Colon (tissue), 2 donors: ENCODE data around the gene DENND10.
"Not testable (repeated sequence)": the region's sequence is repeated elsewhere in the genome, so short reads cannot be mapped to it uniquely, and the experiment has no call there.

Experiments used
- FAIRE-seq: peaks from 2 replicates; lab custom pipeline; 2012; peaks lifted over from hg19 to GRCh38; lab: Jason Lieb, UNC
- donor health status: control.
- donor health status: control.

DENND10 gene, protein sequence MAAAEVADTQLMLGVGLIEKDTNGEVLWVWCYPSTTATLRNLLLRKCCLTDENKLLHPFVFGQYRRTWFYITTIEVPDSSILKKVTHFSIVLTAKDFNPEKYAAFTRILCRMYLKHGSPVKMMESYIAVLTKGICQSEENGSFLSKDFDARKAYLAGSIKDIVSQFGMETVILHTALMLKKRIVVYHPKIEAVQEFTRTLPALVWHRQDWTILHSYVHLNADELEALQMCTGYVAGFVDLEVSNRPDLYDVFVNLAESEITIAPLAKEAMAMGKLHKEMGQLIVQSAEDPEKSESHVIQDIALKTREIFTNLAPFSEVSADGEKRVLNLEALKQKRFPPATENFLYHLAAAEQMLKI

GRCh38 chr10:119103903-119104653 lies at the start of gene DENND10:
DENND10 (plus strand) TSS chr10:119104113; CDS start chr10:119104143, 30 bp downstream.
- no peak for FAIRE-seq

GRCh38 chr10:119055472-119055871 lies 48.4 kb upstream of the DENND10 start:
- FAIRE-seq = no peak

- FAIRE-seq = no peak
Measured at GRCh38 chr10:119058010-119058409, 45.9 kb upstream of the DENND10 start.

- no peak for FAIRE-seq
Measured at GRCh38 chr10:119059557-119059956, 44.4 kb upstream of the DENND10 start.

GRCh38 chr10:119060107-119060506 lies 43.8 kb upstream of the DENND10 start:
- no peak for FAIRE-seq

DNA sequence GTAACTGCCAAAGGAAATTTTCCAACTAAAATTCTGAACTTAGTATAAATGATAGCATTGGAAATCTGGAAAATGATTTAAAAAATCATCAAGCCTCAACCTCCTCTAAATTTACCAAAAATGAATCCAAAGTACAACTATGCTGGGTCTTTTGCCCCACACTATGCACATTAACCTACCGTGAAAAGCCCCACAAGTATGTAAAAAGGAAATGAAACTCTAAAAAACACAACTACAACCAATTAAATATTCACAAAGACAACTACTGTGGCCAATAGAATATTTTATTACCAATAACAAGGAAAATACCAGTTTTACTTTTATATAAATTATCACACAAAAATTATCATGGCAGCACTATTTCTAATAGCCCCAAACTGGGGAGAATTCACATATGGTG lies 42.6 kb upstream of the DENND10 start:
- FAIRE-seq = no peak

DNA sequence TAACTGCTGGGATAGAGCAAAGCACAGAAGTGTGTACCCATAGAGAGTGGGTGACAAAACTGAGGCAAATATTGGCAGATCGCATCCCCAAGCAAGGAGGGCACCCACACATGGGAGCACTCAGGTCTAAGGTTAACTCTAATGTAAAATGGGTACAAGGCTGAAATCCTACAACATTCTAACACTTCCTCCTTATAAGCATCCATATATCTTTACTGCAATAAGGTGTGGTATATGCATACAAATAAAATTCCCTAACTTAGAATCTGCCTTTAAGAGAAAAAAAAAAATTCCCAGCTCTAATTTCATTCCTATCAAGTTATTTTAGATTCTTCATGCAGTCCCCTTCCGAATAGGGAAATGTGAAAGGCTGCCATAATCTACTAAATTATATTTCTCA lies 42.0 kb upstream of the DENND10 start:
- FAIRE-seq = no peak

GRCh38 chr10:119070395-119071165 lies 33.3 kb upstream of the DENND10 start:
- FAIRE-seq = no peak

- no peak for FAIRE-seq
Measured at GRCh38 chr10:119073584-119073983, 30.3 kb upstream of the DENND10 start.

- FAIRE-seq = no peak
Measured at GRCh38 chr10:119078422-119079179, 25.3 kb upstream of the DENND10 start.

DNA sequence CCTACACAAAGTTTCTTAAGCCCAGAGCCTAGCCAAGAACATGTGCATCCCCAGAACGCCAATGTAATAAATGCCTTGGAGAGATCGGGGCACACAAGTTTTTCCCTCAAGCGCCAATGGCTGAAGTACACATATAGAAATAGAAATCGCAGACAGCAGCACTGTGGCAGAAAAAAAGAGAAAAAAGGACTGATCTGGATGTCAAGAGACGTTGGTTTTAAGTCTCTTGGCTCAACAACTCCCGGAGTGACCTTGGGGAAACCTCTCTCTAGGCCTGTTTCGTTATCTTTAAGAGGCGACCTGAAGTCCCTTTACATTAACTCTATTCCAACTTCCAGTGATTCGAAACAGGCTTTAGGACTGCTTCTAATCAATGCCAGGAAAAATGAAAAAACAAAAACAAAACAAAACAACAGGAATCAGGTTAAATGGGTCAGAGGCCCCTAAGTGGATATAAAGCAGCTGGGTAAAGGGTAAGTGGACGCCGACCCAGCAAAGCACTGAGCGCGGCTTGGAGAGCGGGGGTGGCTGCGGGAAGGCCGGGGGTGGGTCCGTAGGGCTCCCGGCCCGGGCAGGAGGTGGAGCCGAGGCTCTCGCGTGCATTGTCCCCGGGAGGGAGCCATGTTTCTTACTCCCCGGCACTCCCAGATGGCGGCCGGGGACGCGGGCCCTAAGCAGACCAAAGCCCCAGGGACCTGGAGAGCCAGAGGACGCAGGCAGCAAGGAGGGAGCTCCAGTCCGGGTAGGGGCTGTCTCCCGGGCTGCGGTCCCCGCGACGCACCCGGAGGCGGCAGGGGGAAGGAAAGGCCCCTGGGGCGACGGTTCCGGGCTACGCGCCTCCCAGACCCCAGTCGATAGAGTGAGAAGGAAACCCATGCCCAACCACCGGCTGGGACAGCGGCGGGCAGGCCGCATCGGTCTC lies 24.1 kb upstream of the DENND10 start:
- FAIRE-seq = no peak

GRCh38 chr10:119080521-119081259 lies 23.2 kb upstream of the DENND10 start, which contains the start of gene EIF3A:
EIF3A (minus strand) TSS chr10:119080817; CDS start chr10:119080676, 141 bp downstream.
- FAIRE-seq = no peak

GRCh38 chr10:119084896-119085295 lies 19.0 kb upstream of the DENND10 start:
- no peak for FAIRE-seq

DNA sequence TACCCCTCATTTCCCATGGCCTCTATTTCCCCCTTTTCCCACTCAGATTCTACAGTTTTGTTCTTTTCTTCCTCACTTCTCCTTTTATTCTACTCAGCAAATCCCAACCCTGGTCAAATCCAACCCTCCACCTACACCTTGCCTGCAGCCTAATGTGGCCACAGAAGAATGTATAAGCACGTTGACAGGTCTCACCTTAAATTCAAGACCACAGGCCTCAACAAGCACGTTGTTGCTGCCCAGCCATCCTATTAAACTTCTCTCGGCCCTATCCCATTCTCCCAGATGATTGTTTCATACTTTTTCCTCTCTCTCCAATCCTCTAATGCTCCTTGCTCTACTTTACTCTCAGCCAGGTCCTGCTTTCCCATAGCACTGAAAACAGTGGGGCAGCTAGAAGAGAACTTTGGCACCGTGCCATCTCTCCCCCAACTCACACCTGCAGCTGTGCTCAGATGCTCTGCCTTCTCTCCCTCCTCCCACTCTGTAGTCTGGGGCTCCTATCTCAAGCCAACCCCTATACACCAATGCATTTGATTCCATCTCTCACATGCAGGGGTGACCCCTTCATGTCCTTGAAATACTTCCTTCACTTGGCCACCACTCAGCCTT lies 16.5 kb upstream of the DENND10 start:
- no peak for FAIRE-seq

GRCh38 chr10:119090026-119090795 lies 13.7 kb upstream of the DENND10 start:
- FAIRE-seq = no peak

GRCh38 chr10:119090968-119091367 lies 12.9 kb upstream of the DENND10 start:
- FAIRE-seq = no peak

DNA sequence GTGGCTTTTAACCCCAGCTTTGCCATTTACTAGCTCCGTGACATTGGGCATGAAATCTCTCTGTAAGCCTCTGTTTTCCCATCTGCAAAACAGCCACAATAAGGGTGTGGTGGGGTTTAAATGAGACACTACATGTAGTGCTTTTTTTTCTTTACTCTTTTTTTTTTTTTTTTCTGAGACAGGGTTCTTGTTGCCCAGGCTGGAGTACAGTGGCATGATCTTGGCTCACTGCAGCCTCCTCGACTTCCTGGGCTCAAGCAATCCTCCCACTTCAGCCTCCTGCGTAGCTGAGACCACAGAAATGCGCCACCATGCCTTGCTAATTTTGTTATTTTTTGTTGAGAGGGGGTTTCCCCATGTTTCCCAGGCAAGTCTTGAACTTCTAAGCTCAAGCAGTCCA lies 8.3 kb upstream of the DENND10 start:
- no peak for FAIRE-seq

DNA sequence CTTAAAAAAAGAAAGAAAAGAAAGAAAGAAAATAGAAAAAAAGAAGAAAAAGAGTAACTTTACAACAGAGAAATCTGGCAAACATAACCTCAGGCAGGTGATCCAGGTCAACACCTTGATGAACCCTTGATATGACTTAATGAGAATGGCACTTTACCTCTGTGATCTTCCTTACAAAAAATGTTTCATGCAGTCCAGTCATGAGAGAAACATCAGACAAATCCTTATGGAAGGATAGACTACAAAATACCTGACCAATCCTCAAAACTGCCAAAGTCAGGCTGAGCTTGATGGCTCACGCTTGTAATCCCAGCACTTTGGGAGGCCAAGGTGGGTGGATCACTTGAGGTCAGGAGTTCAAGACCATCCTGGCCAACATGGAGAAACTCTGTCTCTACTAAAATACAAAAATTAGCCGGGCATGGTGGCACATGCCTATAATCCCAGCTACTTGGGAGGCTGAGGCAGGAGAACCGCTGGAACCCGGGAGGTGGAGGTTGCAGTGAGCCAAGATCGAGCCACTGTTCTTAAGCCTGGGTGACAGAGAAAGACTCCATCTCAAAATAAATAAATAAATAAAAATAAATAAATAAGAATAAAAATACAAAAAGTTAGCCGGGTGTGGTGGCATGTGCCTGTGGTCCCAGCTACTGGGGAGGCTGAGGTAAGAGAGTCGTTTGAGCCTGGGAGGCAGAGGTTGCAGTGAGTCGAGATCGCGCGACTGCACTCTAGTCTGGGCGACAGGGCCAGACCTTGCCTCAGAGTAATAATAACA lies 7.1 kb upstream of the DENND10 start:
- not testable (repeated sequence) for FAIRE-seq
